Renal pelvis (tissue), 4 donors: ENCODE measurements around the gene AADACL4. TPM values are rescaled to one million over a fixed set of nuclear protein-coding genes. Genes with fewer than 3 reads are reported as not detected.
"Not testable (repeated sequence)": the region's sequence is repeated elsewhere in the genome, so short reads cannot be mapped to it uniquely, and the experiment has no call there.

Experiments
- DNase-seq: peaks from one replicate; pipeline ENCODE4 v3.0.0-alpha.2; 2013
- polyA plus RNA-seq, 3 donors: library from polyadenylated mRNA; unstranded; fragments of 120-200 nt; gene quantifications; one replicate each; pipeline ENCODE4 v1.2.1, GENCODE V29; 2013; ENCODE audit not compliant: insufficient read length in 3 of 3

AADACL4 gene
- polyA plus RNA-seq, 3 donors, result 1.2 to 2.7 (median 2.5) TPM

DNA sequence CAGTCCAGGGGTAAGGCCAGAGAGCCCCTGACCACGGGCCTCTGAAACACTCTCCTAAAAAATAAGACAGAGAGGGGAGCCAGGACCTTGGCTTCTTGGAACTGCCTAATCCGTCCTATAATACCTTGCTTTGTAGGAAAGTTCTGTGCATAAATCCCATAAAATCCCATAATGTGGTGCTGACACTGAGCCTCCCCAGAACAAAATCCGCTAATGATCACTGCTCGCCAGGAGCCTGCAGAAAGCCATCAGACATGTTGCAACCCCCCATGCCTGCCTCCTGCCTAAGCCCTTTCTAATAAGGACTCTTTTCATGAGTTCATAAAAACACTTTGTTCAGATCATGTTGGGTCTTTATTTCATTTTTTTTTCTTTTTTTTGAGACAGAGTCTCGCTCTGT is 16.6 kb upstream of the AADACL4 start:
- DNase-seq, result no peak

DNA sequence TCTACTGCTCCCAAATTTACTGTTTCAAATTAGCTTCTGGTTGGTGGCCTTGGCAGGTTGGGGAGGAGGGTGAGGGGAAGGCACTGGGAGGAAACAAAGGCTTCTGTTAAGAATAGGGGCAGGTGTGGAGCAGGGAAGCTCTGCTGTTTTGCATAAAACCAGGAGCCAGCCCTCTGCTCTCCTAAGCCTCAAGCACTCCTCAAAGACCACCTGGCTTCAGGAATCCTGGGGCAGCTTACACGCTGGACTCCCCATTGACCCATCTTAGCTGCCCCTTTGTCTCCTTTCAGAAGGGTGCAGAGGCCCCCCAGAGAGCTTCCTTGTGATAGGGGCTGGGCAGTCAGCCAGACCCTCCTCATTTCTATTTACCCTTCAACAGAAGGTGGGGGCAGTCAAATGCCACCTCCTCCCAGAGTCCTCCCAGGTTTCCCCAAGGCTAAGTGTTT is 14.4 kb upstream of the AADACL4 start:
- DNase-seq, result no peak

DNA sequence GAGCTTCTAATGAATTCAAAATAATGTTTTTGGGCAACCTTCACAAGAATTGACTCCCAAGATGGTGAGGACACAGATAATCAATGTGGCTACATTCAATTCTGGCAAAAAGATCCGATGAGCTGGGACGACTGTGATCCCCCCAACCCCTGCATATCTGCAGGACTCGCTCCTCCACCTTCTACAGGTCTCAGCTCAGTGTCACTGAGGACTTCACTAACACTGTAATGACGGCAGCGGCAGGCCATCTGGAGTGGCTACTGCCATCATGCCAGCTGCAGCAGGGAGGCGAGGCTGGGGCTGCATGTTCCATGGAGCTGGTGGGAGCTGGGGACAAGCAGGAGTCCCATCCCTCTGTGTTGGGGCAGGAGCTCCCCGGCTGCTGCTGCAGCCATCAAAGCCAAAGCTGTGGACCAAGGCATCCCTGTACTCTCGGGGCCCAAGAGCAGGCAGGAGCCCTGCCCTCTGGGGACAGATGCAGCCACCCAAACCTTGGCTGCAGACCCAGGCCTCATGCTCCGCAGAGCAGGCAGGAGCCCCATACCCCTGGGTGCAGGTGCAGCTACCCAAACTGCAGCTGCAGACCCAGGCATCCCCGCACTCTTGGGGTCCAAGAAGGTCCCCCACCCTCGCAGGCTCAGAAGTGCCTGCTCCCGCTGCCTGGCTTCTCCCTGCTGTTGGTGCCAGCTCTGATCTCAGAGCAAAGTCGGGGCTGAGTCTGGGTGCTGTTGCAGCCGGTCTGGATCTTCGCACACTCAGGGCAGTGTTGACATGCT is 13.7 kb upstream of the AADACL4 start:
- DNase-seq, result no peak

- no peak for DNase-seq
Observed at GRCh38 chr1:12630946-12631530, 12.8 kb upstream of the AADACL4 start.

- no peak for DNase-seq
Observed at GRCh38 chr1:12631571-12631970, 12.3 kb upstream of the AADACL4 start.

GRCh38 chr1:12634156-12634555 is 9.7 kb upstream of the AADACL4 start:
- DNase-seq, result no peak

DNA sequence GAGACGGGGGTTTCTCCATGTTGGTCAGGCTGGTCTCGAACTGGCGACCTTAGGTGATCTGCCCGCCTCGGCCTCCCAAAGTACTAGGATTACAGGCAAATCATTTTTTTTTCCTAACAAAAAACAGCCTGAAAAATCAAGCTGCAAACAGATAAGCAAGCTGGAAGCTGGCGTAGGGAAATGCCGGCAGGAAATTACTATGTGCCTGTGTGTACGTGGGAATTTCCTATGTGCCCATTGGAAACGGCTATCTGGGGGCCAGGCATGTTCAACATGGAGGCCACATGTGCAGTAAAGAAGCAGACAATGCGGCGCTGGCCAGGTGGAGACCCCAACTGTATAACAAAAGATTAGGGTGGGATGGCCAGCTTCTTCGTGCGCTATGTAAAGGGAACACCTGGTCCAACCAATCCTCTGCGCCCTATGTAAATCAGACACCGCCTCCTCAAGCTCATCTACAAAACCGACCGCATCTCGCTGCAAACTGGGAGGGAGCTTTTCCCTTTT is 9.1 kb upstream of the AADACL4 start:
- no peak for DNase-seq

DNA sequence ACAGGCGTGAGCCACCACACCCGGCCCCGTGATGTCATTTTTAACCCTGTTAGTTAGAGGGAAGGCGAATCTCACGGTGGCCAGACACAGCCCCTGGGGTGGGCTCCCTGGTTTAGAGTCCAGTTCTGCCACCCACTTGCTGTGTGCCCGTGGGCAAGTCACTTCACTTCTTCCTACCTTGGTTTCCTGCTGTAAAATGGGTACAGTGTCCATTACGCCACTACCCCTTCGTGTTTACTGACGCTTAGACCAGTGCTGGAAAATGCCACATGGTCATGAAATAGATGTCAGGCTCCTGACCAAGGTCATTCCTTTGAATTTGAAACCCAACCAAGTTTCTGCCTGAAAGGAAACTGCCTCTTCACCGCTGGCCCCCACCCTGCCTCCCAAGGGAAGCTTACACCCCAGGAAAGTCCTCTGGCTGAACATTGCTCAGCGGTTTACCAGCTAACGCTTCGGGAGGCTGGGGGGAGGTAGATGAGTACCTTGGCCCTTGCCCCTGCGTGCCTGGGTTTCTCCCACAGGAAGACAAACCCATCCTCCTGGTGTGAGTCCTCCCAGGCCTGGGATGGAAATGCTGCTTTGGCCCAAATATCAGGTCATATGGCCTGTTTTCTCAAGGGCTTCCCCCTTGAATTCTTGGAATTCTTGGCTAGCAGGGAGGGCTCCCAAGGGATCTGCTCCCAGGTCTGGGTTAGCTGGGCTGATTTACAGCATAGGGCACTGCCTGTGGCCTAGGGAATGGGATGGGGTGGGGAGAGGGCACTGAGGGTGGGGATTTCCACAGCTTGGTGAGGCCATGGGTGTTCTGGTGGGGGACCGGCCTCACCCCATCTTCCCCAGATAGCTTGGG is 7.6 kb upstream of the AADACL4 start:
- DNase-seq, result no peak

DNA sequence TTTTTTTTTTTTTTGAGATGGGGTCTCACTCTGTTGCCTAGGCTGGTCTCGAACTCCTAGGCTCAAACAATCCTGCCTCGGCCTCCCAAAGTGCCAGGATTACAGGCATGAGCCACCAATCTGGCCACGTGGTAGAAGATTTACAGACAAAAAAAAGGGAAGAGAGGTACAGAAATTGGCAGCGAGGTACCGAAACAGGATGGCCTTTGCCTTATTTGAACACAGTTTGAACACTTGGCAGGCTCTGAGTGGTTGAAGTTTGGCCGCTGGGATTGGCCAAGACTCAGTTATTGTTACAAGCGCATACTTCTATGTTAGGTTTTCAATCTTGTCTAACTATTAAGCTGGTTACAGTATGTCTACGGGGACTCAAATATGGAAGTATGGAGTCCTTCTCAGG is 6.2 kb upstream of the AADACL4 start:
- DNase-seq, result no peak

- DNase-seq, result no peak
Observed at GRCh38 chr1:12640237-12640957, 3.5 kb upstream of the AADACL4 start.

GRCh38 chr1:12640958-12641272 is 3.0 kb upstream of the AADACL4 start:
- DNase-seq, result no peak

- no peak for DNase-seq
Observed at GRCh38 chr1:12643079-12643478, 806 bp upstream of the AADACL4 start.

- DNase-seq, result no peak
Observed at GRCh38 chr1:12644237-12644636, 352 bp downstream of the AADACL4 start.

GRCh38 chr1:12644829-12645228 is 944 bp downstream of the AADACL4 start:
- DNase-seq, result no peak

- not testable (repeated sequence) for DNase-seq
Observed at GRCh38 chr1:12645401-12645800, 1.5 kb downstream of the AADACL4 start.

- no peak for DNase-seq
Observed at GRCh38 chr1:12648741-12649140, 4.9 kb downstream of the AADACL4 start.

GRCh38 chr1:12649971-12650421 is 6.1 kb downstream of the AADACL4 start:
- peak; percentile 90 for DNase-seq

DNA sequence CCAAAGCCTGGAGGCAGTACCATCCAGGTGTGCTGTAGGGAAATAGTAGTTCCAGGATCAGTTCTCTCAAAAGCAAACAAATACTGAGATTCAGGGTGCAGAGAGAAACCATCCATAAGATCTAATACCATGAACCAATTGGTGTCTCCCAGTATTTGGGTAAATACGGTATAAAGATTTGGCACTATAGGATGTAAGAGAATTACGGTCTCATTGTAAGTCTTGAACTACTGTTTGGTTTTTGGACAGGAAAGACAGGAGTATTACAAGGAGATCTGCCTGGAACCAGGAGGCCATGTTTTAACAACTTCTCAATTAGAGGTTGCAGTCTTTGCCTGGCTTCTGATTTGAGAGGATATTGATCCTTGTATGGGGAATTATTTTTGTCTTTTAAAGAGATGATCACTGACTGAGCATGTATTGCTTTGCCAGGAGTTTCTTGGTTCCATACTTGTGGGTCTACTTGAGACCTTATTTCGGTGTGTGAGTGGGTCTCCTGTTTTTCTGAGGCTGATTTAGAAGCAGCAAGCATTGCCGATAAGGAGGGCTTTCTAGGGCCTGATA is 10.2 kb downstream of the AADACL4 start:
- DNase-seq, result no peak

DNA sequence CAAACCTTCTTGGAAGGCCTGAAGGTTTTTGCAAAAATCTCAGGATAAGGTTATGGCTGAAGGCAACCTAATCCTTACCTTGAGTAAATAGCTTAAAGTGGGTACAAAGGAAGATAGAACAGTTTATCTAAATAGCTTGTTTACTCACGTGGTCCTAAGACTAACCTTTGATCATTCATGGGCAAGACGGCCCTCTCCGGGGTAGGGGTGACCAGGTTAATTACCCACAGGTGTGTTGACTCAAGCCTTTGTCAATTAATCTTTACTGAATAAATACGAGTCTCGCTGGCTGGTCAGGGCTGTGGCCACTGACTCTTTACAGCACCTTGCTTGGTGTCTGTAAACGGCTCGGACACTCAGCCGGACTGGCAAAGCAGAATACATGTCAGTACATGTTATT is 10.8 kb downstream of the AADACL4 start:
- no peak for DNase-seq

GRCh38 chr1:12656575-12656974 is 12.7 kb downstream of the AADACL4 start:
- no peak for DNase-seq

DNA sequence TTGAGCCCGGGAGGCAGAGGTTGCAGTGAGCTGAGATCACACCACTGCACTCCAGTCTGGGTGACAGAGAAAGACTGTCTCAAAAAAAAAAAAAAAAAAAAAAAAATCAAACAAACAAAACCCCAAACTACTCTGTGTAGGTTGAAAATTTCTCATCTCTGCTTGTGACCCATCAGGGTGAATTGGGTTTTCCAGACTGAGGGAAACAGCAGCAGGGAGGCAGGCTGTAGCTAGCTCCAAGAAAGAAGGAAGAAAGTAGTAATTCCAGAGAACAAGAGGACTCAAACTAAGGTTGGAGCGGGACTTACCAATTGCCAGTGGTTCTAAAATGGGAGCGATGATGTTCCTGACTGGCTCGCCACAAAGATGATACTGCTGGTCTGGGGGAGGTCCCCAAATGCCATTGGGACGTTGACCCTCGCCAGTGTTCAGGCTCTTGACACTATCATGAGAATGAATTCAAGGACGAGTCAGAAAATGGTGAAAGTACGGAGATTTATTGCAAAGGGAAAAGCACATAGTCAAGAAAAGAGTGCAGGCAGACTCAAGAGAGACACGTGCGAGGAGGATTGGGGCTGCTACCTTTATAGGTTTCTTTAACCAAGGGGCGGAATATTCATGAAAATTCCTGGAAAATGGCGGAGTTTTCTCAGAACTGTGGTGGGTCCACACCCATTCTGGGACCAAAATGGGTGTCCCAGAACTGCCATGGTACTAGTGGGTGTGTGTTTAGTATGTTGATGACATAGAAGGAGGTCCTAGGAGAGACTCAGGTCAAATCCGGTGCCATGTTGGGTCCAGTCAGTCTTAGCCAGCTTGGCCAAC is 13.4 kb downstream of the AADACL4 start:
- no peak for DNase-seq
